Measurements from ENCODE around the gene OPCML.
A peak's percentile ranks its signal among the peaks of the same experiment; 100 is the strongest.

DNA sequence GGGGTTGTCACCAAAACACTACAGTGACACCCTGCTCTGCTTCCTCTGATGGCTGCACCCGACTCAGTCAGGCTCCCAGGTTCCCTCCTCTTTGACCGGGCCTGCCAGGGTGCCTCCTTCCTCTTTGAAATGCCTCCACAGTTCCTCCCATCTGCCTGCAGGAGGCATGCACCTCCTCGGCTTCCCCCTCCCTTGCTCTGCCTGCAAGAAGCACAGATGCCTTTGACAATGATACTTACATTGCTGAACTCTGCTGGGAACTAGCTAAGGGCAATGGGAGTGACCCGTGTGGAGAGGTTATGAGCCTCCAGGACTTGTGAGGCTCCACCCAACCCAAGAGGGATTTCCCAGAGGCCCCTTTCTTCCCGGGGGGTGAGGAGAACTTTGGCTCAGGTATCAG lies 674.1 kb downstream of the OPCML start:
- TF ChIP-seq CTCF (conservative IDR thresholded peaks at IDR 0.05 in 1 of 2, IDR thresholded peaks at IDR 0.05 in 1 of 2; ENCODE audit: extremely low read depth in 1 of 2, insufficient read depth in 1 of 2, low read depth in 1 of 2, low read length in 2 of 2) (peak; percentile 42 to 72), EZH2 (IDR thresholded peaks at IDR 0.05; ENCODE audit: borderline replicate concordance, low read length) (no peak)

Data from mammary epithelial cell (primary cell).